Measurements from ENCODE around the gene PKIB. TPM values are rescaled to one million over a fixed set of nuclear protein-coding genes. Genes with fewer than 3 reads are reported as not detected.

Gene PKIB
- total RNA-seq, 2 donors from 2014 or later = 46.0 to 56.1 TPM

GRCh38 chr6:122695188-122695587, 85.0 kb downstream of the PKIB start:
- Histone ChIP-seq H3K9me3 (ENCODE audit: control insufficient read depth, low read length) (no peaks in the 10 kb centered on the region), H3K9ac (ENCODE audit: extremely low read depth, low read length, poor library complexity, severe bottlenecking) (no peak overlapping the region), H3K36me3 (ENCODE audit: control insufficient read depth, insufficient read depth, low read length) (no peaks in the 10 kb centered on the region), H3K4me1 (ENCODE audit: control insufficient read depth, insufficient read depth, low read length) (peaks cover 14% of the 10 kb centered on the region), H3K4me3 (ENCODE audit: low read length) (no peak overlapping the region), H3K27ac (ENCODE audit: low read depth, low read length) (no peak overlapping the region), H3K27me3 (ENCODE audit: control insufficient read depth, insufficient read depth, low read length, poor library complexity, severe bottlenecking) (no peaks in the 10 kb centered on the region)
- H3K4me3 Mint-ChIP-seq = no peak overlapping the region
- peaks cover 40% of the 10 kb centered on the region for H3K4me1 Mint-ChIP-seq
- H3K27me3 Mint-ChIP-seq (ENCODE audit: insufficient read depth) = no peaks in the 10 kb centered on the region
- 66 to 71% methylated on average over 2 of the region's 3 CpGs for WGBS, 2 experiments (ENCODE audit: insufficient coverage in 1 of 2, insufficient read length in 1 of 2)
- DNase-seq = no peak
- H3K27ac Mint-ChIP-seq = no peak overlapping the region
- H3K36me3 Mint-ChIP-seq (ENCODE audit: low read depth) = peaks cover under 1% of the 10 kb centered on the region
- no peak for TF ChIP-seq CTCF (conservative IDR thresholded peaks at IDR 0.05)
- peaks cover under 1% of the 10 kb centered on the region for H3K9me3 Mint-ChIP-seq

GRCh38 chr6:122696079-122696478, 85.9 kb downstream of the PKIB start:
- H3K36me3 ChIP-seq (ENCODE audit: control insufficient read depth, insufficient read depth, low read length) = no peaks in the 10 kb centered on the region
- no peak for TF ChIP-seq CTCF (conservative IDR thresholded peaks at IDR 0.05)
- H3K27ac ChIP-seq (ENCODE audit: low read depth, low read length) = no peak overlapping the region
- no peaks in the 10 kb centered on the region for H3K9me3 Mint-ChIP-seq
- no peak overlapping the region for H3K4me3 ChIP-seq (ENCODE audit: low read length)
- 90 to 94% methylated on average over 2 of the region's 2 CpGs for WGBS, 2 experiments (ENCODE audit: insufficient coverage in 1 of 2, insufficient read length in 1 of 2)
- no peaks in the 10 kb centered on the region for H3K9me3 ChIP-seq (ENCODE audit: control insufficient read depth, low read length)
- peaks cover 14% of the 10 kb centered on the region for H3K4me1 ChIP-seq (ENCODE audit: control insufficient read depth, insufficient read depth, low read length)
- no peaks in the 10 kb centered on the region for H3K36me3 Mint-ChIP-seq (ENCODE audit: low read depth)
- H3K4me3 Mint-ChIP-seq = no peak overlapping the region
- peak overlapping the region; percentile 26 for H3K27ac Mint-ChIP-seq
- H3K27me3 Mint-ChIP-seq (ENCODE audit: insufficient read depth) = no peaks in the 10 kb centered on the region
- H3K9ac ChIP-seq (ENCODE audit: extremely low read depth, low read length, poor library complexity, severe bottlenecking) = no peak overlapping the region
- no peaks in the 10 kb centered on the region for H3K27me3 ChIP-seq (ENCODE audit: control insufficient read depth, insufficient read depth, low read length, poor library complexity, severe bottlenecking)
- H3K4me1 Mint-ChIP-seq = peaks cover 40% of the 10 kb centered on the region
- DNase-seq = no peak

- Histone ChIP-seq H3K9me3 (ENCODE audit: control insufficient read depth, low read length) (no peaks in the 10 kb centered on the region), H3K36me3 (ENCODE audit: control insufficient read depth, insufficient read depth, low read length) (no peaks in the 10 kb centered on the region), H3K9ac (ENCODE audit: extremely low read depth, low read length, poor library complexity, severe bottlenecking) (no peak overlapping the region), H3K27ac (ENCODE audit: low read depth, low read length) (no peak overlapping the region), H3K27me3 (ENCODE audit: control insufficient read depth, insufficient read depth, low read length, poor library complexity, severe bottlenecking) (no peaks in the 10 kb centered on the region), H3K4me3 (ENCODE audit: low read length) (no peak overlapping the region), H3K4me1 (ENCODE audit: control insufficient read depth, insufficient read depth, low read length) (peaks cover 14% of the 10 kb centered on the region)
- H3K27me3 Mint-ChIP-seq (ENCODE audit: insufficient read depth) = no peaks in the 10 kb centered on the region
- no peaks in the 10 kb centered on the region for H3K36me3 Mint-ChIP-seq (ENCODE audit: low read depth)
- no peak for TF ChIP-seq CTCF (conservative IDR thresholded peaks at IDR 0.05)
- H3K4me3 Mint-ChIP-seq = no peak overlapping the region
- H3K9me3 Mint-ChIP-seq = no peaks in the 10 kb centered on the region
- DNase-seq = no peak
- H3K27ac Mint-ChIP-seq = peak overlapping the region; percentile 60
- H3K4me1 Mint-ChIP-seq = peaks cover 40% of the 10 kb centered on the region
Observed at GRCh38 chr6:122696853-122697252, 86.6 kb downstream of the PKIB start.
